GM21367 (cell line): ENCODE measurements around the gene ZNF100.
A peak's percentile ranks its signal among the peaks of the same experiment; 100 is the strongest.
"Not testable (repeated sequence)": the region's sequence is repeated elsewhere in the genome, so short reads cannot be mapped to it uniquely, and the experiment has no call there.

ENCODE experiments used
- ATAC-seq: cut with Tn5 transposase; IDR thresholded peaks from one replicate; pipeline ENCODE4 v1.9.1; 2021; ENCODE audit not compliant: unreplicated experiment

Gene ZNF100

DNA sequence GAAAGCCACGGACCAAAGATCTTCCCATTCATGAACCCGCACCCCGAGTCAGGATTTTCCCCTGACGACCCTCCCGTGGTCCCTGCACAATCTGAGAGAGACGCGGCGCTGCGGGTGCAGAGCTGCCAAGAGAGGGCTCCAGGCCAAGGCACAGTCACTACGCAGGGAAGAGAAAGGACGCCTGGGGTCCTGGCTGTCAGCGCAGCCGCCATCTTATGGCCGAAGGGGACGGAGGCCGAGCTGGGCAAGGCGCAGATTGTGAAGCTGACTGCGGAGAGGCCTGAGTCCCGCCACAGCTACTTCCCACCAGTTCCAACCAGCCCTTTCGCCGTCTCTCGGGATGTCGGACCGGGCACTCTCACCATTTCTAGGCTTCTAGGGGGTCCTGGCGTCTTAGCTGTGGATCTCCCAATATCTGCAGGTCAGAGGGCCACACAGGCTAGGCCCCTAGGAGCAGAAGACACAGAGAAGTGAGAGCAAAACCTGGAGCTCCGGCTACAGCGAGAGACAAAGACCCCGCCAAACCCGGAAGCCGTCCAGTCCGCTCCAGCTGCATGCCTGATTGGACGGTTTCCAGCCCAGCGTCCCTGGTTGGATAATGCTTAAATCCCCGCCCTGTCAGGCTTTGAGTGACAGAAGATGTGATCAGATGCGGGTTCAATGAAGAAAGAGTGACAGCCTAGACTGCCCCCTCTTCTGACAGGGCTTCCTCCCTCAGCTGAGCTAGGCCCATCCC lies at the start of gene ZNF100:
ZNF100 (minus strand) TSS at position 515 of the 736 bp plus-strand sequence; CDS start at position 365, 150 bp downstream.
- peak; percentile 81 for ATAC-seq

DNA sequence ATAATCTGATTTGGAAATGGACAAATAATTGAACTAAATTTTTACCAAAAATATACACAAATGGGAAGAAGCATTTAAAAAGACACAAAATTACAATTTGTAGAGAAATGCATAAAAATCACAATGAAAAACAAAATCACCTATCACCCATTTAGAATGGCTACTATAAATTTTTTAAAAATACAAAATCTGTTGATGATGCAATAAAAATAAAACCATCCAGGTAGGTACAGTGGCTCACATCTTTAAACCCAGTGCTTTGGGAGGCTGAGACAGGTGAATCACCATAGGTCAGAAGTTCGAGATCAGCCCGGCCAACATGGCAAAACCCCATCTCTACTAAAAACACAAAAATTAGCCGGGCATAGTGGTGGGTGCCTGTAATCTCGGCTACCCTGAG lies 45.1 kb upstream of the ZNF100 start:
- no peak for ATAC-seq

DNA sequence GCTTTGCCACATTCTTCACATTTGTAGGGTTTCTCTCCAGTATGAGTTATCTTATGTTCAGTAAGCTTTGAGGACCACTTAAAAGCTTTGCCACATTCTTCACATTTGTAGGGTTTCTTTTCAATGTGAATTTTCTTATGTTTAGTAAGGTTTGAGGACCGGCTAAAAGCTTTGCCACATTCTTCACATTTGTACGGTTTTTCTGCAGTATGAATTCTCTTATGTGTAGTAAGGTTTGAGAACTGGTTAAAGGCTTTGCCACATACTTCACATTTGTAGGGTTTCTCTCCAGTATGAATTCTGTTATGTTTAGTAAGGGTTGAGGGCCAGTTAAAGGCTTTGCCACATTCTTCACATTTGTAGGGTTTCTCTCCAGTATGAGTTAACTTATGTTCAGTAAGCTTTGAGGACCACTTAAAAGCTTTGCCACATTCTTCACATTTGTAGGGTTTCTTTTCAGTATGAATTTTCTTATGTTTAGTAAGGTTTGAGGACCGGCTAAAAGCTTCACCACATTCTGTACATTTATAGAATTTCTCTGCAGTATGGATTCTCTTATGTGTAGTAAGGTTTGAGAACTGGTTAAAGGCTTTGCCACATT lies 41.1 kb upstream of the ZNF100 start:
- not testable (repeated sequence) for ATAC-seq

DNA sequence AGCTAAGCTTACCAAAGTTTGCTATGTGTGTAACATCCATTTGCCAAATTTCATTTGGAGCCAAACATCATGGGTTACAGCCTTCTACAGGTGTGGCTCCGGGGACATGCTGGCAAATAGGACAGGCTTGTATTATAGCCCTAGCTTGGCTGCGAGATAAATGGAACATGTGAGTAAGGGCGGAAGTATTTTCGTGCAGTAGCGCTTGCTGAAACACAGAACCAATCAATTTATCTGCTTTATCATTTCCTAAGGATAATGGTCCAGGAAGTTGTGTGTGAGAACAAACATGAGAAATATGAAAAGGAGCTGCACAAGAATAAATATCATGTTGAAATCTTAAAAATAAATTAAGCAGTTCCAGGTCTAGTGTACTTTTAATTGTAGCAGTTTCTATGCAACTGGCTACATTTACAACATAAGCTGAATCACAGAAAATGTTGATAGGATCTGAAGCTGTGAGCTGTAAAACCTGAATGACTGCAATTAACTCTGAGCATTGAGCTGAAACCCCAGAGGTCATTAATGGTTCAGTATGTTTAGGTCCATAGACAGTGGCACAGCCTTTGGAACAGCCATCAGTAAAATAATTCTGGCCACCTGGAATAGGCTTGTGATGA lies 22.2 kb upstream of the ZNF100 start:
- ATAC-seq, result no peak

DNA sequence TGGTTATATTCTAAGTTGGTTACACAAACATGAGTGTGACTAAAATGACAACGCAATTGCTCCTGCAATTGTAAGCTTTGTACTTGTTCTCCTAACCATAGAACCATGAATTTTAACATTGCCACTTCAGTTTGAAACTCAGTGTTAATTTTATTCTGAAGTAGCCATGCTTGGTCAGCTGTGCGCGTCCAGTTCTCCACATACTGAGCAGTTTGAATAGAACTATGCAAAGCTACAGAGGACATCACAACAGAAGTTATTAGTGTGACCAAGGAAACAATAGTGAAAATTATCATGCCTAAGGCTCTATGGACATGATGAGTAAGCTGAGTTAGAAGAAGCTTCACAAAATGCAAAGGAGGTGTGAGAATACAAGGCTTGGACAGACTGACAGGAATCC lies 19.6 kb upstream of the ZNF100 start:
- ATAC-seq, result no peak

DNA sequence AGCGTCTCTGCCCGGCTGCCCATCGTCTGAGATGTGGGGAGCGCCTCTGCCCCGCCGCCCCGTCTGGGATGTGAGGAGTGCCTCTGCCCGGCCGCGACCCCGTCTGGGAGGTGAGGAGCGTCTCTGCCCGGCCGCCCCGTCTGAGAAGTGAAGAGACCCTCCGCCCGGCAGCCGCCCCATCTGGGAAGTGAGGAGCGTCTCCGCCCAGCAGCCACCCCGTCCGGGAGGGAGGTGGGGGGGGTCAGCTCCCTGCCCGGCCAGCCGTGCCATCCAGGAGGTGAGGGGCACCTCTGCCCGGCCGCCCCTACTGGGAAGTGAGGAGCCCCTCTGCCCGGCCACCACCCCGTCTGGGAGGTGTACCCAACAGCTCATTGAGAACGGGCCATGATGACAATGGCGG lies 8.4 kb upstream of the ZNF100 start:
- ATAC-seq, result not testable (repeated sequence)

DNA sequence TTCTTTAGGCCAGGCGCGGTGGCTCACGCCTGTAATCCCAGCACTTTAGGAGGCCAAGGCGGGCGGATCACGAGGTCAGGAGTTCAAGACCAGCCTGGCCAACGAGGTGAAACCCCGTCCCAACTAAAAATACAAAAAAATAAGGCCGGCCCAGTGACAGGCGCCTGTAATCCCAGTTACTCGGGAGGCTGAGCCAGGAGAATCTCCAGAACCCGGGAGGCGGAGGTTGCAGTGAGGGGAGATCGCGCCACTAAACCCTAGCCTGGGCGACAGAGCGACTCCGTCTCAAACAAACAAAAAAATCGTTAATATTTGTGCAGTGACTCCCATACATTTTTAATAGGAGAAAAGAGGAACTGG lies 694 bp downstream of the ZNF100 start:
- not testable (repeated sequence) for ATAC-seq

DNA sequence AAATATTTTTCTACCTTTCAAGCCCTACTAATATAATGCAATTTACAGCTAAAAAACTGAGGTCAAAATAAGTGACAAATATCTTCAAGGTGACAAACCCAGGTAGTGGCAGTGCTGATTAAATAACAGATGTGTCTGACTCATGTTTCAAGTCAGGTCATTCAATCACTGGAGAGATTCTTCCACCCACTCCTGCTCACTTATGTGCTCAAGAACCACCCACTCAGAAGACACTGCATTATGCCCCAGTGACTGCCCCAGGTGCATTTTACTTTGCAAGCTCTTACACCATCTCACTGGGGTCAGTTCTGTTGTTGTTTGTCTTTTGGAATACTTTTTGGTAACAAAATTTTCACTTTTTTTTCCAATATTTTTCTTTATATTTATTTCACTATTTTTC lies 2.2 kb downstream of the ZNF100 start:
- no peak for ATAC-seq

DNA sequence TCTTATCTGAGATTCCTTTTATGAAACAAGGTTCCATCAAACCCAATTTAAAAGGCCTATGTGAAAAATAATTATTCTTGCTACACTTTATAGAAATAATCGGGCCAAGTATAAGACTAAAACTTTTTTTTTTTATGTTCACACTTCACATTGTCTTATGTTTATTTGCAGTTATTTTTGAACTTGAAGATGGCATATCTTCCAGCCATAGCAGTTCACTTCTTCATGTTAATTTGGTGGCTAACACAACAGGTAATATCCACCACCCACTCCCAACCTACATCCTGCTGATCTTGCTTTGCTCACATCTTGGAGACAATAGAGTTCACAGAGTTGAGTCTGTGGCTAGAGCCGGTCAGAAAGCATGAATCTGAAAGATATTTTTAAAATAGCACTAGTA lies 5.8 kb downstream of the ZNF100 start:
- not testable (repeated sequence) for ATAC-seq

DNA sequence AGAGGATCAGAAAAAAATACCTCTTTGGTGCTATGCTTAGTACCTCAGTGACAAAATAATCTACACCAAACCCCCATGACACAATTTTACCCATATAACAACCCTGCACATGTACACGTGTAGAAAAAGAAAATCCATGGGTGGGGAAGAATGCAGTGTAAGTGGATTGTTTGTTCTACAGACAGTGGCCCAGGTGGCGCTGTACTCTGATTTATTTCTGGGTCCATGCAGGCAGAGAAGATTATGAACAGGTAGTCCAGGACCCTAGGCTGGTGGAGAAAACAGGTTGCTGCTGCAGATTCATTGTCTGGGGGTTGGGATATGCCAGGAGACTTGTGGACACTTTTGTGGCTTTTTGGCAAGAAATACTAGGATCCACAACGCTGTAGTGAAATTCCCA lies 9.1 kb downstream of the ZNF100 start:
- no peak for ATAC-seq

DNA sequence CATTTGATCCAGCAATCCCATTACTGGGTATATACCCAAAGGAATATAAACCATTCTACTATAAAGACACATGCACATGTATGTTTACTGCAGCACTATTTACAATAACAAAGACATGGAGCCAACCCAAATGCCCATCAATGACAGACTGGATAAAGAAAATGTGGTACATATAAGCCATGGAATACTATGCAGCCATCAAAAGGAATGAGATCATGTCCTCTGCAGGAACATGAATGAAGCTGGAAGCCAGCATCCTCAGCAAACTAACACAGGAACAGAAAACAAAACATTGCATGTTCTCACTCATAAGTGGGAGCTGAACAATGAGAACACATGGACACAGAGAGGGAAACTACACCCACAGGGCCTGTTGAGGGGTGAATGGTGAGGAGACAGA lies 11.8 kb downstream of the ZNF100 start:
- ATAC-seq, result not testable (repeated sequence)

DNA sequence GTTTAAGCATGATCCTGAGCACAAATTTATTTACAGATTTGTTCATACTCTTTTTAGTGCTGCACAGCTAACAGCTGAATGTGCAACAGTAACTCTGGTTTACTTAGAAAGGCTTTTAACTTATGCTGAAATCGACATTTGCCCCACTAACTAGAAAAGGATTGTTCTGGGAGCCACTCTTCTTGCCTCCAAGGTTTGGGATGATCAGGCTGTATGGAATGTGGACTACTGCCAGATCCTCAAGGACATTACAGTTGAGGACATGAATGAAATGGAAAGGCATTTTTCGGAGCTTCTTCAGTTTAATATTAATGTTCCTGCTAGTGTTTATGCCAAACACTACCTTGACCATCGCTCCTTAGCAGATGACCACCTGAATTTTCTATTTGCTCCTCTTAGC lies 16.0 kb downstream of the ZNF100 start:
- ATAC-seq, result no peak

DNA sequence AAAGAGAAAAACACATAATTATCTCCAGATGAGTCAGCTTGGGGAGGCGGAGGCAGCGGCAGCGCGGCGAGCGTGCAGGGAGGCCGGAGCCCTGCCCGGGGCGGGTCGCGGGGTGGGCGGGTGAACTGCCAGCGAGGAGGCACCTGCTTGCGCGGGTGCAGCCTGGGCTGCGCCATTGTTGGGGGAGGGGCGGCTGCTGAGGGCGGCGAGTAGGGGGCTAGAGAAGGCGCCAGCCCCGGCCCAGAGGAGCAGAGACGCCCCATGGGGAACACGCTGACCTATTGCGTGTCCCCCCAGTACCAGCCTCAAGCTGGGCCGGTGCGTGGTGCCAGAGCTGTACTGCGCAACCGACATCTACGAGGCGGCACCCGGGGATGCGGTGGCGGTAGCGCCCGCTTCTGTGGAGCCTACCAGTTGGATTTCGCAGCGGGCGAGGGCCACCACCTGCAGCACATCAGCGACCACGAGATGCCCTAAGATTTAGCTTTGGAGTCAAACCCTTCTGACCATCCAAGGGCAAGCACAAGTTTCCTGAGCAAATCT lies 16.7 kb downstream of the ZNF100 start:
- ATAC-seq, result no peak

DNA sequence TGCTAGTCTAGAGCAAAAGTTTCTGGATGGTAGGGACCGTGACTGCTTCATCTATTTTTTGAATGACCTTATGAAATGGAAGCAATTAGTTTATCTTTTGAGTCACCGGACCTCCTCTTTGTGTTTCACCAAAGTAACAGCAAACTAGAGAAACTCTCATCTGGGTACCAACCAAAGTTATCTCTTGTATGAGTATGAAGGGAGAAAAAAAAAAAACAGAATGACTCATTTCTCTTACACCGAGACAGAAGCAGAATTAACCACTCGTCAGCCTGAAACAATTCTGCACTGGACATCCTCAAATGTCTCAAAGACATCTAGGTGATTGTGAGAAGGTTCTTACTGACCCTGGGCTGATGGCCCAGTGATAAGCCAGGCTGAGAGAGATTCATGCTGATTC lies 18.3 kb downstream of the ZNF100 start:
- no peak for ATAC-seq

DNA sequence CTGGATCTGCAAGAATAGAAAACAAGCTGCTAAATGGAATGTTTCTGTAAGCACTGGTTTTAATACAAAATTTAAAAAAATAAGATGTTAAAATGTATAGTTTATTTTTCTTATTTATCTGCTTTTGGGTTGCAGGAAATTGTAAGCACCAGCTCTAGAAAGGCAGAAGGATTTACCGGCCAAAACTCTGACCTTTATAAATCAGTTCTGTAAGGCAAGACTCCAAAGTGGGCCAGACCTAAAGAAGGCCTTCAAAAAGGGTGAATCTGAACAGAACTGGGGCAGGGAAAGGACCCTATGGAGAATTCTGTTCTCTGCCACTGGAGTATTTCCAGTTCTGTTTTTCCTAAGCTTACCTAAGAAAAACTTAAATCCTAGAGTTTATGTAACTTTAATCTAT lies 19.3 kb downstream of the ZNF100 start:
- ATAC-seq, result no peak

DNA sequence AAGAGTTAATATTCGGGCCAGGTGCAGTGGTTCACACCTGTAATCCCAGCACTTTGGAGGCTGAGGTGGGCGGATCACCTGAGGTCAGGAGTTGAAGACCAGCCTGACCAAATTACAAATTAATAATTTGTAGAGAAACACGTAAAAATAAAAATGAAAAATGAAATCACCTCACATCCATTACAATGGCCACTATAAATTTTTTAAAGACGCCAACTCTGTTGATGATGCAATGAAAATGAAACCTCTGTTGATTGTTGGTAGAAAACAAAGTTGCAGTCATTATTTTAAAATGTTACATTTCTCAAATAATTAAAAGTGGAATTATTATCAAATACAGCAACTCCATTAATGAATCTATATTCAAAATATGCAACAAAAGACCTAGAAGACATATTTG lies 26.8 kb downstream of the ZNF100 start:
- no peak for ATAC-seq

DNA sequence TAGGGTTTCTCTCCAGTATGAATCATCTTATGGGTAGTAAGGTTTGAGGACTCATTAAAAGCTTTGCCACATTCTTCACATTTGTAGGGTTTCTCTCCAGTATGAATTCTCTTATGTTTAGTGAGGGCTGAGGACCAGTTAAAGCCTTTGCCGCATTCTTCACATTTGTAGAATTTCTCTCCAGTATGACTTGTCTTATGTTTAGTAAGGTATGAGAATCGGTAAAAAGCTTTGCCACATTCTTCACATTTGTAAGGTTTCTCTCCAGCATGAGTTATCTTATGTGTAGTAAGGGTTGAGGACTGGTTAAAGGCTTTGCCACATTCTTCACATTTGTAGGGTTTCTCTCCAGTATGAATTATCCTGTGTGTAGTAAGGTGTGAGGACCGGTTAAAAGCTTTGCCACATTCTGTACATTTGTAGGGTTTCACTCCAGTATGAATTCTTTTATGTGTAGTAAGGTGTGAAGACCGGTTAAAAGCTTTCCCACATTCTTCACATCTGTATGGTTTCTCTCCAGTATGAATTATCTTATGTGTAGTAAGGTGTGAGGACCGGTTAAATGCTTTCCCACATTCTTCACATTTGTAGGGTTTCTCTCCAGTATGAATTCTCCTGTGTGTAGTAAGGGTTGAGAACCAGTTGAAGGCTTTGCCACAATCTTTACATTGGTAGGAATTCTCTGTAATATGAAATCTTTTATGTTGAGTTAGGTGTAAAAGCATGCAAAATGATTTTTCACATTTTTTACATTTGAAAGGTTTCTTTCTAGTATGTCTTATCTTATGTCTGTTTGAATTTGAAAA lies 40.2 kb downstream of the ZNF100 start:
- not testable (repeated sequence) for ATAC-seq

DNA sequence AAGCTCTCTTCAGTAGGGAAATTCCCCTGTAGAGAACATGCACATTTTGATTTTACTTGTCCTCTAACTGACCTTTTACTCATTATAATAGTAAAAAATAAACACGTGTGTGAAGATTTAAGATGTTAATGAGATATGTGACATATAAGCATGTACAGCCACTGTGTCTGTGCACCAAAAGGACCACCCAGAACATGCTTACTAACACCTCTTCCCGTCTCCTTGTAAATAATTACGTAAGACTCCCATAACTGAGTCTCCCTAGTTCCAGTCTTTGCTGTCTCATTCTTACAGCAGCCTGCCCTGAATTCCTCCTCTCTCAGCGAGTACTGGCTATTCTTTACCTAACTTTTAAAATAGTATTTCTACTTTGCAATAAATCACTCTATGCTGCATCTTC lies 53.6 kb downstream of the ZNF100 start:
- no peak for ATAC-seq

DNA sequence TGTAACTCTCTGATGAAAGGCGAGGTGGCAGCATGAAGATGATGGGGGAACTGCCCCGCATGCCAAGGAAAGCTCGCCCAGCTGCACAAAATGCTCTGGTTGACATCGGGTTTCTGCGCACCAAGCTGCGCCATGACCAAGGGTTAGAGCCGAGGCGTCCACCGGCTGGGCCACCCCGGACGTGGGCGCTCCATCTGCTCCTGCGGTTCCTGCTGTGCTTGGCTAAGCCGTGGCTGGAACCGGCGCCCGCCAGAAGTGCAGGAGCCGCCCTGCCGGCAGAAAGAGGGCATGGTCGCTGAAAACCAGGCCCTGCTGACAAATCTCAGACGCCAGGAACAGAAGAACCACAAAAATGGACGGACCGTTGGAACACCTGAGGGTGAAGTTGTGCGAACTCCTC lies 57.9 kb downstream of the ZNF100 start:
- no peak for ATAC-seq

DNA sequence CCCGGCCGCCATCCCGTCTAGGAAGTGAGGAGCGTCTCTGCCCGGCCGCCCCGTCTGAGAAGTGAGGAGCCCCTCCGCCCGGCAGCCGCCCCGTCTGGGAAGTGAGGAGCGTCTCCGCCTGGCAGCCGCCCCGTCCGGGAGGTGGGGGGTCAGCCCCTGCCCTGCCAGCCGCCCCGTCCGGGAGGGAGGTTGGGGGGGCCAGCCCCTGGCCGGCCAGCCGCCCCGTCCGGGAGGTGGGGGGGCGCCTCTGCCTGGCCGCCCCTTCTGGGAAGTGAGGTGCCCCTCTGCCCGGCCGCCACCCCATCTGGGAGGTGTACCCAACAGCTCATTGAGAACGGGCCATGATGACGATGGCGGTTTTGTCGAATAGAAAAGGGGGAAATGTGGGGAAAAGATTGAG lies 59.5 kb downstream of the ZNF100 start:
- not testable (repeated sequence) for ATAC-seq

DNA sequence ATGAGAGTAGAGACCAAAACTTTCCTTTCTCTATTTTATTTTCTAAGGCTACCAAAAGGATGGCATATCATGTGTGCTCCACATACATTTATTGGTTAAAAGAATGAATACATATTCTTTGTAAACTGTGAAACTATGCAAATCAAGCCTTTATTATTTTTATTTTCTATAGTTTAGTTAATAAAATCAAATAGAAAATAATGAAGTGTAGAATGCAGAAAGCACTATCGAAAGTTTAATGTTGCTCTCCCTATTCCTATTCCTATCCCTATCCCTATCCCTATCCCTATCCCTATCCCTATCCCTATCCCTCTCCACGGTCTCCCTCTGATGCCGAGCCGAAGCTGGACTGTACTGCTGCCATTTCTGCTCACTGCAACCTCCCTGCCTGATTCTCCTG lies 60.3 kb downstream of the ZNF100 start:
- ATAC-seq, result no peak
